ENCODE results near the gene LRFN2.

LRFN2 gene

DNA sequence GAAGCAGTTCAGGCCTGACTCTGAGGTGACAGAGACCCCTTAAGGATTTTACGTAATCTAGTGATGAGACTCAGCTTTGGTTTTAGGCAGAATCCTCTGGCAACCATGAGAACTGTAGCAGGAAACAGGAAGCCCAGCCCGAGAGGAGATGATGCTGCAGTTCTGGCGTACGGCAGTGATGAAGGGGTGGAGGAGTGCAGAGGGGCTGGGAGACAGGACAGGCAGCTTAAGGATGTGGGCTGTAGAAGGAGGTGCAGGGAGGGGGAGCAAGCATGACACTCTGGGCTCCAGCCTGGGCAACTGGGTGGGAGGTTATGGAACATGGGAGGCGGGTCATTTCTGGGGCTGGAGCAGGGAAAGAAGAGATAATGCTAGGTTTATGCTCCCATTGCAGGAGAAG, 67.1 kb downstream of the LRFN2 start:
- no peak for DNase-seq (ENCODE audit: low read depth in 1 of 2, low spot score in 1 of 2)

DNA sequence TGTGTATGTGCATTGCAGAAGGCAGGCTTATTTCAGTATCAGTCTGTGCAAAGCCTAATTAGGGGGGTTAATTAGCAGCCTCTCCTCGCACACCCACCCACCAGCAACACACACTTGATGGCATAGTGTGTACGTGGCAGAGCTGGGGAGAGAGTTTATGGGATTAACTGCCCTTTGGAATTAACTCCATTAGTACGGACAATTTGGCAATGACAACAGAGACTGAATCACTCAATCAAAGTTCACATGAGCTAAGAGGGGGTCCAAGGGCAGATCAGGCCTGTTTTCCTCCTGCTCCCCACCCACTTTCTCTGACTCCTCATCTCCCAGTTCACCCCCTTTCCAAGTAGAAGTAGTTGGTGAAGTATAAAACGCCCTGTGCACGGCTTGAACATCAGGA, 69.5 kb downstream of the LRFN2 start:
- DNase-seq (ENCODE audit: low read depth in 1 of 2, low spot score in 1 of 2) = no peak

DNA sequence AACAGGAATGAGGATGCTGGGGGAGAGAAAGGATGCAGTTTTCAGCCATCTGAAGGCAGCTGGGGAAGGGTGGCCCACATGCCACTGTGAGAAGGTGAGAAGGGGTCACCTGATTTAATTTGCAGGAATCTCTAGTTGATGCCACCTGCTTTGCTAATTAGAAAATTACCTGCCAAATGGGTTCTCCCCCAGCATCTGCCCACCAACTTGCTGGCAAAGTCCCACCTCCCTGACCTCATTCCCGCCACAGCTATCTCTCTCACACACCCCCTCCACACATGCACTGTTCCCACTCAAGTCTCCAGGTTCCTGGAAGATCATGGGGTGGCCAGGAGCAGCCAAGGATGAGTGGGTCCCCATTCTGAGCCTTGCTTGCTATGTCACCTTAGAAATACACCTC, 70.7 kb downstream of the LRFN2 start:
- DNase-seq (ENCODE audit: low read depth in 1 of 2, low spot score in 1 of 2) = no peak

DNA sequence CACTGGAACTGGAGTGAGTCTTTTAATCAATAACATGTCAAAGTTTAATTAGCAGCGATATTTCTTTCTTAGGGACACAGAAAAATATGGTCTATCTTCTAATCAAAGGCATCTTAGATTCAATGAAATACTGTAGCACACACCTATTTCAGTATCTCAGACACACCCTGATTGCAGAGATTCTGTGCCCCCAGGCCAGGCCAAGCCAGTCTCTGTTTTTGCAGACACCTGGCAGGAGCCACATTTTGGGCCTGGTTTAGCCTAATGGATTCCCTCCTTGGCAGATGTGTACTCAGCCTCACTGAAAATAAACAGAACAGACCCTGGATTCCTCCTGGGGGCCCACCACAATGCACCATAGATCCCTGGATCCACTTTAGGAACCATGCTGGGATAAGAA, 74.8 kb downstream of the LRFN2 start:
- no peak for DNase-seq (ENCODE audit: low read depth in 1 of 2, low spot score in 1 of 2)

DNA sequence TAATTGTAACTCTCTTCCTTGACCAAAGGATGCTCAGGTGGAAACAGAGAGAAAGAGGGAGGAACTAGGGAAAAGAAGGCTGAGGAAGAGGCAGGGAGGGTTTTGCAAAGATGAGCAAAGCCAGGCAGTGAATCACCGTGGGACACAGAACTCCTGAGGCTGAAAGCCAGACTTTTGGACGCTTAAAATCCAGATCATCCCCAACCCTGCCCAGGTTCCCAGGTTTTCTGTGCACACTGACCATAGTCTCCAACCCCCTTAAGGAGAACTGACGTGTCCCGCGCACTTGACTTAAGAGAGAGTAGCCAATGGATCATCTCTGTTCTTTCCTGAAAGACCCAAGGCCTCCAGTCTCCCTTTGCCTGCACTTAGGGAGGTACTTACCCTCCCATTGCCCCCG, 75.3 kb downstream of the LRFN2 start:
- DNase-seq (ENCODE audit: low read depth in 1 of 2, low spot score in 1 of 2) = no peak

DNA sequence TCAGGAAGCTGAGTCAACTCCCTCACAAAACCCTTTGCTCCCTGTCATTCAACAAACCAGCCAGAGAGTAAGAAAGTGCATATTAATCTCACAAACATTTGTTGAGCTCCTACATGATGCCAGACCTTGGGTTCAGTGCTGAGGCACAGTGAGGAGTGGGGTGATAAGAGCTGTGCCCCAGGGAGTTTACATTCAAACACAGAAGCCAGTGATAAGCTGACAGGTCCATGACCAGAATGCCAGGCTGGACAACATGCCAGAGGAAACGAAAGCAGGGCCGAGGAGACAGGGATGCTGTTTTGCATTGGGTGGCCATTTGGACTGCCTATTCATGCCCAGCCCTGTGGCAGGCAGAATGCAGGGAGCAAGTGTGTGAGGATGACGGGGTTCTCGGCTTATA, 76.7 kb downstream of the LRFN2 start:
- no peak for DNase-seq (ENCODE audit: low read depth in 1 of 2, low spot score in 1 of 2)

DNA sequence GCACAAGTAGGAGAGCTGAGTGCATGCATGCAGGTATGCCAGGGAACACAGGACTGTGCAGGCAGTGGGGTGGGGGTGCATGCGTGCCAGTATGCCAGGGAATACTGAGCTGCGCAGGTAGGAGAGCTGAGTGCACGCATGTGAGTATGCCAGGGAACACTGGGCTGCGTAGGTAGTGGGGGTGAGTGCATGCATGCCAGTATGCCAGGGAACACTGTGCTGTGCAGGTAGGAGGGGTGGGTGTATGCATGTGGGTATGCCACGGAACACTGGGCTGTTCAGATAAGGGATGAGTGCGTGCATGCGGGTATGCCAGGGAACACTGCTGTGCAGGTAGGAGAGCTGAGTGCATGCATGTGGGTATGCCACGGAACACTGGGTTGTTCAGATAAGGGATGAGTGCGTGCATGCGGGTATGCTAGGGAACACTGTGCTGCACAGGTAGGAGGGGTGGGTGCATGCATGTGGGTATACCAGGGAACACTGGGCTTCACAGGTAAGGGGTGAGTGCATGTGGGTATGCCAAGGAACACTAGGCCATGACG, 77.4 kb downstream of the LRFN2 start:
- no peak for DNase-seq (ENCODE audit: low read depth in 1 of 2, low spot score in 1 of 2)

DNA sequence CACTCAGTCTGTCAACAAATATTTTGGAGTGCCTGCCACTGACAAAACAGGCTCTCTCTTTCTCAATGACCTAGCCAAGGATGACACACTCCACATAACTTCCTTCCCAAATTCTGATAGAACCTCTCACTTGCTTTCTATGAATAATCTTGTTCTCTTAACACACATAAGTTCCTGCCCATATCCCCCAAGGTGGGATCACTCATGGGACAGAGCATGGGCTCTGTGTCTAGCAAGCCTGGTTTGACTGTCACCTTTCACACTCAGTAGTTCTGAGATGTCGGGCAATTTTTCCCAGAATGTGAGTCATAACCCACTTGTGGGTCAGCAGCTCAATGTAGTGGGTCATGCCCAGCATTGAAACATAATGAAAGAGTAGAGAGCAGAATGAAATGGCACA, 78.1 kb downstream of the LRFN2 start:
- DNase-seq (ENCODE audit: low read depth in 1 of 2, low spot score in 1 of 2) = no peak

DNA sequence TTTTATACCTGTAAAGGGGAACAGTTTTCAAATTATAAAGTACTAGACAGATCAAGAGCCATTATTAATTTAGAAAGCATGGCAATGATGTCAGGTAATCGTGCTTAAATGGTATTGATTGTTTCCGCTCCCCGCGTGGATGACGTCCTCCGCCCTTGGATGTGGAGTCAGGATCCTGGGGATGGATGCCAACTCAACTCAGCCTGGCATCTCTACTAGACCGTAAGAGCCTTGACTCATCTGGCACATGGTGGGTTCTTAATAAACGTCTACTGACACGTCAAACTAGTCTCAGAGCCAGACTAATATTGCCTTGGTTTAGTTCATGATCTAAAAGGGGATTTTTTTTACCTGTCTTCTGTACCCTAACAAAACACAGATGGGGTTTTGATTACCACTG, 80.2 kb downstream of the LRFN2 start:
- DNase-seq (ENCODE audit: low read depth in 1 of 2, low spot score in 1 of 2) = no peak

DNA sequence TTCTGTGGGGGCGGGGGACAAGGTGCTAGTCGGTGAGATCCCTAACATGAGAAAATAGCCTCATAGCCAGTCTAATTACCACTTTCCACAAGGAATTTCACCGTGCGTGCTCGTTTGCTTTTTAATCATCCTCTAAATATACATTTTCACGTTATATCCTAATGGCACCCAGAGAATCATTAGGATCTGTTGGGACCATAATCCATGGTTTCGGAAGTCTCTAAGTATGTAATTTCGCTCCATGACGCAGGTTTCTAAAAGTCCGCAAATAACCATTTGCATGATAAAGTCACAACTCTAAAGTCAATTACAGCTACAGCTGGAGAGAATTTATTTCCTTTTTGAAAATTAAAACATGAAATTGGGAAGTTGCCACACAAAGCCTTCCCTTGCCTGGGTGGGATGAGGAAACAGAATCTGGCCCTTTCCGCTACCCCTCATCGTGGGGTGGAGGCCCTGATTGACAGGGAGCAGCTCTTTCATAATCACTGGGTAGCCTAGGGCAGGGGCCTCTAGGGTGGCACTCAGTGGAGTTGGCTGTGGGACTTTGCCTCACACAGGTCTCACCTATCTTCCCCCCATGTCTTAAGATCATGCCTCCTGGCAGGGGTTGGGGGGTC, 81.9 kb downstream of the LRFN2 start:
- DNase-seq (ENCODE audit: low read depth in 1 of 2, low spot score in 1 of 2) = no peak

DNA sequence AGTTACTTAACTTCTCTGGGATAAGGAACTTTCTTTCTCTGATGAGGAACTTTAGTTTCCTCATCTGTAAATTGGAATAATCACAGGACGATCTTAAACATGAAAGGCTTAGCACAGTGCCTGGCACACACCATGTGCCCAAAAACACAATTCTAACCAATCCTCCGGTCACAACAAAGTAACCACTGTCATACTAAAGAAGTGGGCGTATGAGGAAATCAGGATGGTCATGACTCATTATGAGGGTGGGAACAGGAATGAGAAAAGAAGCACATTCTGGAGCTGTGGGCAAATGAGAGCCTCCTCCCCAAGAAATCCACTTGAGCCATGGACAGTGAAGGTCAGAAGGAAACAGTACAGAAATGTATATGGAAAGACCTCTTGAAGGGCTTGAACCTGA, 82.9 kb downstream of the LRFN2 start:
- no peak for DNase-seq (ENCODE audit: low read depth in 1 of 2, low spot score in 1 of 2)

DNA sequence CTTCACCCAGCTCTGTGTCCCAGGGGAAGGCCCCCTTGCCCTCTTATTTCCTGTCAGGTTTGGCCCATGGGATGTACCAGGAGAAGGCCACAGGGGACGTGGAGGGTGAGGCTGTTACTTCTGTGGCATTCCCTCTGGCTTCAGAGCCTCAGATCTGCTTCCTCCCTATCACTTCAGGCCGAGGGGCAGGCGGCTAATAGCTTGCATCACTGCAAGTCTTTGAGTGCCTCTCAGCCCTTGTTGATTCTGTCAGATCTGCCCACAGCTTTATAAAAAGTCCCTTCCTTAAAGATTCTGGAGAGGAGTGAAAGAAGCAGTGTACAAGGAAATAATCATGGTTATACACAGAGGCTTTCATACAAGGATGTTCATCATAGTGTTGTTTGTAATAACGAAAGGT, 86.9 kb downstream of the LRFN2 start:
- no peak for DNase-seq (ENCODE audit: low read depth in 1 of 2, low spot score in 1 of 2)

DNA sequence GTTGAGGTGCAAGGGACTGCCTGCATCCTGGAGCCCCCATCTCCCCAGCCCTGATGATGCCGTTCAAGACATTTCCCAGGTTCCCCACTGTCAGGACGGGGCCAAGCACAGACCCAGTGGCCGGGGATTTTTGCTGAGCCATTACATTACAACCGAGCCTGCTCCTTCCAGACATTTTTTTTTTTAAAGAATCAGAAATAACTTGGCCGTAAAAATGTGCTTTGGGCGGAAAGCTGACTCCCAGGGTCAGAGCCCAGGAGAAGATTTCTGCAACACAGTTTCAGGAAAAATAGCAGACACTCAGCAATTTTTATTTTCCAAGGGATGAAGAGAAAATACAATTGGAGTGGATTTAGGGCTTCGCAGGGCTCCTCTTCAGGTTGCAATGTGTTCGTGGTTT, 87.9 kb downstream of the LRFN2 start:
- no peak for DNase-seq (ENCODE audit: low read depth in 1 of 2, low spot score in 1 of 2)

DNA sequence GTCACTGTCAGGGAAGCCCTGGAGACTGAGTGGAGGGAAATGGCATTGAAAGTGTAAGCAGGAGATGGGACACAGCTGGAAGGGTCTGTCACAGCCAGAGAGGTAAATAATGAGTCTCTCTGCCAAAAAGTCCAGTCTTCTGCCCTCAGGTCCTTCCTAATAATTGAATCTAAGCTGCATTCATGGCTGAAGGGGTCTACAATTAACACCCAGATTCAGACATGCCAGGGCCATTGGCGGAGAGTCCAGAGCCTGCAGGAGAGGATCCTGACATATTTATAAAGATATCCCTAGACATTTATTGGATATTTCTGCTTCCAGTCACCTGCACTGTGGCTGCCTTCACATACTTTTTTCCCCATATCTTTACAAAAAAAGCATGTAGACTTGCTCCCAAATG, 89.0 kb downstream of the LRFN2 start:
- no peak for DNase-seq (ENCODE audit: low read depth in 1 of 2, low spot score in 1 of 2)

DNA sequence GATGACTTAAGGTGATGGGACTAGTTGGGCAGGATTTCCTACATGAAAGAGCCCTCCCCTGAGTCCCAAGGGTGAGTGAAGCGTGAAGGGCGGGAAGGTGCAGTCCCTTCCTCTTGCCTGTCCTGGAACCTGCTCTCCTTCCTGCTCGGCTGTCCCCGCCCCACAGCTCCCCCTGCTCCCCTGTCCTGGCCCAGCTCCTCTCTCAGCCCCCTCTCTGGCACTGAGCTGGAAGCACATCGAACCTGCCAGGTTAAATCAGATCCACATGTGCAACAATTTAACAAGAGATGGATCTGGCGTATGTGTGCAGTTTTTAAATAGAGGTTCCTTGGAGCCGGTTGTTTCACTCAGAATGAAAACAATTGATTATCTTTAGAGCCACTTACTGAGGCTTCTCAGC, 95.0 kb downstream of the LRFN2 start:
- DNase-seq (ENCODE audit: low read depth in 1 of 2, low spot score in 1 of 2) = no peak

DNA sequence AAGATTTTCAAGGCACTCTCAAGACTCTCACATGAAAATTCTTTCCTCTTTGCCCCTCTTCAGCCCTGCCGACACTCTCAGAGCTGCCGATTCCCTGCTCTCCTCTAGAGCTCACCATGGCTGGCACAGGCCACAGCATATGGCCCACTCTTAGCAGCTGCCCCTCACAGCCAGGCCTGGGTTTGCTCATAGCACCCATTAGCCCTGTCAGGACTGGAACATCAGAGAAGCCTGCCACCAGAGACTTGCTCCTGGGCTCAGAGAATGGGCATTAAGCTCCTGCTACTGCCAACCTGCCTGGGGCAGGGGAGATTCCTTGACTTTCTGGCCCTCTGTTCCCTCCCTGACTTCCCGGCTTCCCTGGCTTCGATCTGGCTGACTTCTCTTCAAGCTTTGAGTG, 96.7 kb downstream of the LRFN2 start:
- DNase-seq (ENCODE audit: low read depth in 1 of 2, low spot score in 1 of 2) = no peak

DNA sequence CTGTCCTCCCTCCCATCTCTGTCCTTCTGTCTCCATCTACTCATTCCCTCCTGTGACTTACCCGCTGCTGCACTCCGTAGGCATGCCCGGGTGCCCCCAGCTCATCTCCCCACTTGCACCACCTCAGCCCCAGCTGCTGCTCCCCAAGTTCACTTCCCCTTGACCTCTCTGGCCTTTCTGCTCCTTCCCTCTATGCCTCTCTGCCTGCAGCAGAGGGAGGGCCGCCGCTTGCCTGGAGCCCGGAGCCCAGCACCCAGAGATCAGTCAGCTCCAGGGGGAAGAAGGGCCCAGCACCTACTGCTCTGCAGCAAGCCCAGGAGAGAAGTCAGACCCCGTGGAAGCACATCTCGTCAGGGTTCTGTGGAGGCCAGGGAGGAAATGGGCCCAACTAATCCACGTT, 97.4 kb downstream of the LRFN2 start:
- no peak for DNase-seq (ENCODE audit: low read depth in 1 of 2, low spot score in 1 of 2)

DNA sequence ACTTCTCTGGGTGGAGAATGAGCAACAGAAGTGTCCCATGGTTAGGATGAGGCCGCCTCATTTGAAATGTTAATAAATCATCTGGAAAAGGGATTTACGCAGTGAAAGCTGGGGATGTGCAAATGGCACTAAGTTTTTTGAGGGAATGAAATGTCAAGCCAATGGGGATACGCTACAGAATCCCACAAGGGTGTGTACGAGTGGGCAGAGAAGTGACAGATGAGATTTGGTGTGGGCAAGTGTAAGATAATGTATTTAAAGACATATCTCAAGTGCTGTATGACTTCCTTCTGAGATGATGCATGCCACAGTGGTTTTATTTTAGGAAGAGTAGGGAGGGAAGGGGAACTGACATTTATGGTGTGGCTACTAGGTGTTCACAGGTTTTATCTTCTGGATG, 100.6 kb downstream of the LRFN2 start:
- no peak for DNase-seq (ENCODE audit: low read depth in 1 of 2, low spot score in 1 of 2)

DNA sequence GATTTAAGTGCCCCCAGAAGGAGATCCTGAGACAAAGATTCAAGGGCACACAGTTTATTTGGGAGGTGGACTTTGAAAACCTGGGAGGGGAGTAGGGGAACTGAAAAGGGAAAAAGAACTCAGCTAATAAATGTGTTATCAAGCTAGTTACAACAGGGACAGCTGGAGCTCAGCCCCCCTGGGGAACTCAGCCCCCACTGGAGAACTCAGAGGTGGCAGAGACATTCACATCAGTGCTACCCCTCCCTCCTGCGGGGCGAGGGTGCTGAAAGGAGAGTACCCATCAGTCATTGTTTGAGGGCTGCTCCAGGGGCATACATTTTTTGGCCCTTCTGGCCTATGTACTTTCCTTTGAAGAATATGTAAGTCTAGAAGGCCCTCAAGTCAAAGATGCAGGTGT, 101.4 kb downstream of the LRFN2 start:
- no peak for DNase-seq (ENCODE audit: low read depth in 1 of 2, low spot score in 1 of 2)

DNA sequence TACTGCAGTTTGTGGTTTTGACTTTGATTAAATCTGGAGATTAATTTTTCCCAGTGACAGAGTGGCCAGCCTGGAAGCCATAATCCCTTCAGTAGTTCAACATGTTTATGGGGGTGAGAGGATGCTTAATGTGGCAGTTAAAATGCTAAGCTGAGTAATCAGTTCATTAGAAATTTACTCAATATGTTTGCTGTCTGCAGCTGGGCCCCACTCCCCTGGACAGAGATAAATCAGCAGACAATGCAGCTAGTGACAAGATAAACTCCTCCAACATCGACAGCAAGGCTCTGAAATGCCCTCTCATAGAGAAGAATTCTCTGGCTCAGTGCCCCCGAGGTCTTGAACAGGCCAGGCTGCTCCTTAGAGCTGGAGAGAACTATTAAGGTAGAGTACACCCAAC, 101.9 kb downstream of the LRFN2 start:
- no peak for DNase-seq (ENCODE audit: low read depth in 1 of 2, low spot score in 1 of 2)

DNA sequence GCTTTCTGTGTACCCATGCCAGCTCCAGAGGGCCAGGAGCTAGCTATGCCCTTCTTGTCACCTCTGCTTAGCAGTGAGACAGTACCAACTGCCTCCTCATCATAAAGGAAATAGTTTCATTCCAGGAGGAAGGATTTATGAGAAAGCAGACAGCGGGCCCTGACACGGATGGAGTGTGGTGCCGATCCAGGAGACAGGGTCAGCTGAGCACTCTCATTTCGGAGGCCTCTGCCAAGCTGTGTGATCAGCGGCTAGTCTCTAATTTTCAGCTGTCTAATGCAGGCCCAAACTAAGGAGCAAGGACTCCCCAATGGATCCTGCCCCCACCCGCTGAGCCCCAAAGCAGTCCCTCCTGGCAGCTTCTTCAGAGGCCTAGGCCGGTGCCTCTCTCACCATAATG, 103.1 kb downstream of the LRFN2 start:
- no peak for DNase-seq (ENCODE audit: low read depth in 1 of 2, low spot score in 1 of 2)

DNA sequence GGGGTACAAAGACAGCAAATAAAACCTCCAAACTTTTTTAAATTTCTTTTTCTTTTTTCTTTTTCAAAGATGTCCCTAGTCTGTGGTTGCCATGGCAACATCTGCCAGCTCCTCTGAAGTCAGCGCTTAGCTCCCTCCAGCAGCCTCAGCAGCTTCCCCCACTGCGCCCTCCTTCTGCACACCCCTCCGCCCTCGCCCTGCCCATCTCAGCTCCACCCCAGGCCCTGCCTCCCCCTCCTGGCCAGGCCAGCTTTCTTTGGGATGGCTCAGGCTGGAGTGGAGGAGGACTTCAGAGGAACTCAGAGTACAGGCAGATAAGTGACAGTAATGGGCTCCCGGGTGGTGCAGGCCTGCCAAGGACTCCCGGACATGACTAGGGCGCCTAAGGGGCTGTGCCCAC, 104.6 kb downstream of the LRFN2 start:
- no peak for DNase-seq (ENCODE audit: low read depth in 1 of 2, low spot score in 1 of 2)

DNA sequence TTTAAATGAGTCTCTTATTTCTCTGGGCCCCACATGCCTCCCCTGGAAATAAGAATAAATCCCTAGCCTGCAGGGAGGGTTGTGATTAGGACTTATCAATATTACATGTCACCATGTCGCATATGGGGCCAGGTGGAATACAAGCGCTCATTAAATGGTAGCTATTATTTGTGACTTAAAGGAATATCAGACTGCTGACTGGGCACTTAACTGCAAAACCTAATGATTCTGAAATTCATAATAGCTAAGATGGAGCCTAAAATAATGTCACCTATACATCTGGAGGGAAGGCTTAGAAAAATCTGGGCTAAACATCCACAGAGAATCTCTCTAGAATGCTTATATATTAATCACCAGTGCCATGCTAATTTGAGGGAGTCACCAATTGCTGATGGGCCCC, 106.5 kb downstream of the LRFN2 start:
- no peak for DNase-seq (ENCODE audit: low read depth in 1 of 2, low spot score in 1 of 2)

DNA sequence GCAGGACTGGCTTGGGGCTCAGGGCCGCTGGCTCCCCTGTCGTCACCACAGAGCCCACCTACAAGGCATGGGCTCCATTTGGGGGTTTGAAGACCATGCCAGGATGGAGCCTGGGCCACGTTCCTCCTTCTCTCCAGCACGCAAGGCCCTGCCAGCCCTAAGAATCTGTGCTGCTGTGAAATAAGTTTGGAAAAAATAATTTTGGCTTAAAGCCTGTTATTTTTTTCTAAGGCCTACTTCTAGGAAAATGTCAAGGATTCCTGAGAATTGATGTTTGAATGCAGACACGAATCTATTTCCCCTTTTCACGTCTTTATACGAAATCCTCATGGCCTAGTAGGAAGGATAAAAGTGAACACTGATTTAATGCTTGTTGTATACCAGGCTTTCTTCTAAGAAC, 107.5 kb downstream of the LRFN2 start:
- no peak for DNase-seq (ENCODE audit: low read depth in 1 of 2, low spot score in 1 of 2)

All from activated CD4-positive, alpha-beta T cell treated with anti-CD3 and anti-CD28 coated beads, Interleukin-2, amount 50 U/mL, for 24 hours (primary cell).